ENCODE results near the gene METTL24. TPM values are rescaled to one million over a fixed set of nuclear protein-coding genes. Genes with fewer than 3 reads are reported as not detected.

METTL24 gene
- total RNA-seq, 2 donors from 2014 or later = not detected

GRCh38 chr6:110334423-110335180 is 23.5 kb downstream of the METTL24 start:
- H3K4me1 Mint-ChIP-seq = no peaks in the 10 kb centered on the region
- no peak overlapping the region for H3K27ac Mint-ChIP-seq
- H3K27me3 Mint-ChIP-seq = peaks cover 14% of the 10 kb centered on the region
- H3K36me3 Mint-ChIP-seq (ENCODE audit: low read depth) = no peaks in the 10 kb centered on the region
- no peak overlapping the region for H3K4me3 Mint-ChIP-seq
- H3K9me3 Mint-ChIP-seq = no peaks in the 10 kb centered on the region
- no peak for ATAC-seq (replicated peaks)

- H3K9me3 Mint-ChIP-seq = no peaks in the 10 kb centered on the region
- H3K27ac Mint-ChIP-seq = no peak overlapping the region
- no peaks in the 10 kb centered on the region for H3K4me1 Mint-ChIP-seq
- peaks cover 14% of the 10 kb centered on the region for H3K27me3 Mint-ChIP-seq
- peak; percentile 67 for ATAC-seq (replicated peaks)
- H3K4me3 Mint-ChIP-seq = no peak overlapping the region
- no peaks in the 10 kb centered on the region for H3K36me3 Mint-ChIP-seq (ENCODE audit: low read depth)
Observed at GRCh38 chr6:110332281-110332680, 25.9 kb downstream of the METTL24 start.

- Mint-ChIP-seq H3K4me3 (no peak overlapping the region), H3K27me3 (peaks cover 11% of the 10 kb centered on the region), H3K9me3 (no peaks in the 10 kb centered on the region), H3K4me1 (no peaks in the 10 kb centered on the region), H3K36me3 (ENCODE audit: low read depth) (no peaks in the 10 kb centered on the region), H3K27ac (no peak overlapping the region)
- ATAC-seq (replicated peaks) = no peak
Observed at GRCh38 chr6:110331816-110332215, 26.3 kb downstream of the METTL24 start.

GRCh38 chr6:110331390-110331789 is 26.8 kb downstream of the METTL24 start:
- Mint-ChIP-seq H3K36me3 (ENCODE audit: low read depth) (no peaks in the 10 kb centered on the region), H3K27ac (no peak overlapping the region), H3K9me3 (no peaks in the 10 kb centered on the region), H3K4me3 (no peak overlapping the region), H3K4me1 (no peaks in the 10 kb centered on the region), H3K27me3 (peaks cover 10% of the 10 kb centered on the region)
- ATAC-seq (replicated peaks) = no peak

- Mint-ChIP-seq H3K4me1 (no peaks in the 10 kb centered on the region), H3K27me3 (peaks cover 10% of the 10 kb centered on the region), H3K27ac (no peak overlapping the region), H3K4me3 (no peak overlapping the region), H3K36me3 (ENCODE audit: low read depth) (no peaks in the 10 kb centered on the region), H3K9me3 (no peaks in the 10 kb centered on the region)
- ATAC-seq (replicated peaks) = no peak
Observed at GRCh38 chr6:110329714-110330436, 28.3 kb downstream of the METTL24 start.

- H3K27ac Mint-ChIP-seq = no peak overlapping the region
- no peaks in the 10 kb centered on the region for H3K9me3 Mint-ChIP-seq
- H3K27me3 Mint-ChIP-seq = peaks cover 10% of the 10 kb centered on the region
- H3K4me3 Mint-ChIP-seq = no peak overlapping the region
- no peaks in the 10 kb centered on the region for H3K36me3 Mint-ChIP-seq (ENCODE audit: low read depth)
- no peak for ATAC-seq (replicated peaks)
- H3K4me1 Mint-ChIP-seq = no peaks in the 10 kb centered on the region
Observed at GRCh38 chr6:110329348-110329713, 28.8 kb downstream of the METTL24 start.

GRCh38 chr6:110328259-110328658 is 29.9 kb downstream of the METTL24 start:
- Mint-ChIP-seq H3K27me3 (peaks cover 10% of the 10 kb centered on the region), H3K27ac (no peak overlapping the region), H3K9me3 (no peaks in the 10 kb centered on the region), H3K4me3 (no peak overlapping the region), H3K36me3 (ENCODE audit: low read depth) (no peaks in the 10 kb centered on the region), H3K4me1 (no peaks in the 10 kb centered on the region)
- ATAC-seq (replicated peaks) = no peak

GRCh38 chr6:110327391-110327790 is 30.8 kb downstream of the METTL24 start:
- no peak for ATAC-seq (replicated peaks)
- no peaks in the 10 kb centered on the region for H3K36me3 Mint-ChIP-seq (ENCODE audit: low read depth)
- H3K4me1 Mint-ChIP-seq = no peaks in the 10 kb centered on the region
- H3K27ac Mint-ChIP-seq = no peak overlapping the region
- no peak overlapping the region for H3K4me3 Mint-ChIP-seq
- H3K27me3 Mint-ChIP-seq = peaks cover 10% of the 10 kb centered on the region
- H3K9me3 Mint-ChIP-seq = no peaks in the 10 kb centered on the region

- ATAC-seq (replicated peaks) = no peak
- H3K4me1 Mint-ChIP-seq = no peaks in the 10 kb centered on the region
- H3K9me3 Mint-ChIP-seq = no peaks in the 10 kb centered on the region
Observed at GRCh38 chr6:110326609-110327008, 31.5 kb downstream of the METTL24 start.

GRCh38 chr6:110326057-110326456 is 32.1 kb downstream of the METTL24 start:
- Mint-ChIP-seq H3K36me3 (ENCODE audit: low read depth) (no peaks in the 10 kb centered on the region), H3K27ac (no peak overlapping the region), H3K9me3 (no peaks in the 10 kb centered on the region), H3K4me3 (no peak overlapping the region), H3K4me1 (no peaks in the 10 kb centered on the region), H3K27me3 (peaks cover 9% of the 10 kb centered on the region)
- ATAC-seq (replicated peaks) = no peak

More at GRCh38 chr6:110326609-110327008, 31.5 kb downstream of the METTL24 start:
- no peak overlapping the region for H3K27ac Mint-ChIP-seq
- H3K36me3 Mint-ChIP-seq (ENCODE audit: low read depth) = no peaks in the 10 kb centered on the region
- no peak overlapping the region for H3K4me3 Mint-ChIP-seq
- H3K27me3 Mint-ChIP-seq = peaks cover 10% of the 10 kb centered on the region

GRCh38 chr6:110325197-110325596 is 33.0 kb downstream of the METTL24 start:
- H3K27ac Mint-ChIP-seq = no peak overlapping the region
- no peak for ATAC-seq (replicated peaks)
- H3K27me3 Mint-ChIP-seq = peaks cover under 1% of the 10 kb centered on the region
- no peaks in the 10 kb centered on the region for H3K4me1 Mint-ChIP-seq
- H3K4me3 Mint-ChIP-seq = no peak overlapping the region
- no peaks in the 10 kb centered on the region for H3K9me3 Mint-ChIP-seq
- no peaks in the 10 kb centered on the region for H3K36me3 Mint-ChIP-seq (ENCODE audit: low read depth)

- Mint-ChIP-seq H3K36me3 (ENCODE audit: low read depth) (no peaks in the 10 kb centered on the region), H3K27me3 (no peaks in the 10 kb centered on the region), H3K9me3 (no peaks in the 10 kb centered on the region), H3K4me3 (no peak overlapping the region), H3K4me1 (no peaks in the 10 kb centered on the region), H3K27ac (no peak overlapping the region)
- ATAC-seq (replicated peaks) = no peak
Observed at GRCh38 chr6:110324548-110324947, 33.6 kb downstream of the METTL24 start.

GRCh38 chr6:110323258-110323657 is 34.9 kb downstream of the METTL24 start:
- Mint-ChIP-seq H3K27ac (no peak overlapping the region), H3K27me3 (no peaks in the 10 kb centered on the region), H3K4me1 (no peaks in the 10 kb centered on the region), H3K4me3 (no peak overlapping the region), H3K9me3 (no peaks in the 10 kb centered on the region), H3K36me3 (ENCODE audit: low read depth) (no peaks in the 10 kb centered on the region)
- ATAC-seq (replicated peaks) = no peak

- Mint-ChIP-seq H3K27ac (no peak overlapping the region), H3K9me3 (no peaks in the 10 kb centered on the region)
- no peak for ATAC-seq (replicated peaks)
Observed at GRCh38 chr6:110322874-110323242, 35.3 kb downstream of the METTL24 start.

GRCh38 chr6:110322151-110322873 is 35.8 kb downstream of the METTL24 start:
- H3K36me3 Mint-ChIP-seq (ENCODE audit: low read depth) = no peaks in the 10 kb centered on the region
- no peaks in the 10 kb centered on the region for H3K9me3 Mint-ChIP-seq
- no peaks in the 10 kb centered on the region for H3K27me3 Mint-ChIP-seq
- no peak overlapping the region for H3K4me3 Mint-ChIP-seq
- no peak overlapping the region for H3K27ac Mint-ChIP-seq
- no peak for ATAC-seq (replicated peaks)
- no peaks in the 10 kb centered on the region for H3K4me1 Mint-ChIP-seq

More at GRCh38 chr6:110322874-110323242, 35.3 kb downstream of the METTL24 start:
- Mint-ChIP-seq H3K36me3 (ENCODE audit: low read depth) (no peaks in the 10 kb centered on the region), H3K4me1 (no peaks in the 10 kb centered on the region), H3K27me3 (no peaks in the 10 kb centered on the region), H3K4me3 (no peak overlapping the region)
